HG02943 (cell line): ENCODE measurements around the gene APOC3.
A peak's percentile ranks its signal among the peaks of the same experiment; 100 is the strongest.
"Not testable (repeated sequence)": the region's sequence is repeated elsewhere in the genome, so short reads cannot be mapped to it uniquely, and the experiment has no call there.

Source experiments
- ATAC-seq: cut with Tn5 transposase; IDR thresholded peaks from one replicate; pipeline ENCODE4 v1.9.1; 2021; ENCODE audit warnings: mild to moderate bottlenecking, low read depth, moderate library complexity; ENCODE audit not compliant: unreplicated experiment

Gene APOC3

GRCh38 chr11:116828632-116829524 is 829 bp upstream of the APOC3 start:
- no peak for ATAC-seq

- ATAC-seq = no peak
Measured at GRCh38 chr11:116830184-116830912, 641 bp downstream of the APOC3 start.

GRCh38 chr11:116831790-116832349 is 2.2 kb downstream of the APOC3 start:
- ATAC-seq = no peak

- no peak for ATAC-seq
Measured at GRCh38 chr11:116832350-116833290, 2.9 kb downstream of the APOC3 start.

GRCh38 chr11:116833491-116833815 is 3.7 kb downstream of the APOC3 start:
- no peak for ATAC-seq

GRCh38 chr11:116833816-116834534 is 4.3 kb downstream of the APOC3 start:
- ATAC-seq = no peak

- ATAC-seq = not testable (repeated sequence)
Measured at GRCh38 chr11:116834535-116835041, 4.9 kb downstream of the APOC3 start.

- ATAC-seq = no peak
Measured at GRCh38 chr11:116835042-116835772, 5.5 kb downstream of the APOC3 start.

- peak; percentile 71 for ATAC-seq
Measured at GRCh38 chr11:116835791-116836631, 6.3 kb downstream of the APOC3 start.

GRCh38 chr11:116836632-116836991 is 6.9 kb downstream of the APOC3 start:
- no peak for ATAC-seq

GRCh38 chr11:116837231-116838091 is 7.8 kb downstream of the APOC3 start, which contains the start of gene APOA1:
APOA1 (minus strand) TSS chr11:116837622; CDS start chr11:116837387, 235 bp downstream.
- no peak for ATAC-seq

GRCh38 chr11:116838321-116839084 is 8.8 kb downstream of the APOC3 start:
- no peak for ATAC-seq

- ATAC-seq = no peak
Measured at GRCh38 chr11:116840224-116840745, 10.6 kb downstream of the APOC3 start.

GRCh38 chr11:116840746-116841296 is 11.1 kb downstream of the APOC3 start:
- no peak for ATAC-seq

GRCh38 chr11:116842117-116842516 is 12.4 kb downstream of the APOC3 start:
- no peak for ATAC-seq

GRCh38 chr11:116842909-116843308 is 13.2 kb downstream of the APOC3 start:
- no peak for ATAC-seq
